ENCODE measurements around the gene SLC25A19.

SLC25A19 gene

DNA sequence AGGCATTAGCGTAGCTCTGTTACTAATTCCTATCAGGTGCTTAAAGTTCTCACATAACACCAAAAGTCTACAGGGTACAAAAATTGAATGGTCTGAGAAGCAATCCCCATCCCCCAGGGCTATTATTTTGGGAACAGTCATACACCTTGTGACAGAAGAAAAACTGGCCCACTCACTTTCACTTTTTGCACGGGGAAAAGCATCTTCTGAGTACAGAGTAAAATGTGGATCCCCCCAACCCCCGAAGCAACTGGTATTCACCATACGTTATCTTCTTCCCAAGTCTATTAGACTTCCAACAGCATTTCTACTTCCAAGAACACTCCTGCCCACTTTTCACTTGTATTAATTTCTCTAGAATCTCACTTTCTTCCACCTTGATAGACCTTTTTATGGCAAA lies 39.7 kb downstream of the SLC25A19 start:
- H3K4me3 ChIP-seq (ENCODE audit: low read depth, low read length, poor library complexity, severe bottlenecking), result no peak overlapping the region
- H3K4me1 ChIP-seq (ENCODE audit: insufficient read depth, low read length, severe bottlenecking), result peaks cover 47% of the 10 kb centered on the region

DNA sequence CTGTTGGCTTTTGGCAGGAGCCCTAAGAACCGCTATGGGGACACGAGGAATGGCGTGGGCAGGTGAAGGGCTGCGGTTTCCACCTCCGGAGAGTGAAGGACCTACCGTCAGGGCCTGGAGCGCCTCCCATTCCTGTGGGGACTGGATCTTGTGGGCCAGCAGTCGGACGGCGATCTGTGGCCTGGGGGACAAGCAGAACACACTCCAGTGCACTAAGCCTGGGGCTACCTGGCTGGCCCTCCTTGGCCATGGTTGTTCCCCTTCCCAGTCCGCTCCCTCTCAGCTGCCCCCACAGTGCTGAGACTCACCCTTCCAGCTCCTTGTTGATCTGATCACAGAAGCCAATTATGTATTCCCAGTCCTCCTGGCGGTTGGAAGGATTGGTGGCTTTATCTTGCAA lies 42.8 kb downstream of the SLC25A19 start:
- Histone ChIP-seq H2AFZ (ENCODE audit: low read length) (no peak overlapping the region), H3K27ac (ENCODE audit: low read depth, low read length, poor library complexity, severe bottlenecking) (peak overlapping the region; percentile 94), H3F3A (ENCODE audit: insufficient read depth, low read length) (peaks cover 7% of the 10 kb centered on the region), H3K36me3 (ENCODE audit: insufficient read depth, low read length) (peaks cover 39% of the 10 kb centered on the region; the same call in 1 of the 2 replicates), H3K4me2 (ENCODE audit: low read length) (no peak overlapping the region), H3K9me3 (ENCODE audit: low read length) (no peaks in the 10 kb centered on the region), H3K9ac (ENCODE audit: low read length) (no peak overlapping the region; the same call in 1 of the 2 replicates), H3K4me1 (ENCODE audit: insufficient read depth, low read length, severe bottlenecking) (peaks cover 69% of the 10 kb centered on the region), H3K27me3 (ENCODE audit: insufficient read depth, low read length) (no peaks in the 10 kb centered on the region), H4K20me1 (ENCODE audit: insufficient read depth, low read length) (no peaks in the 10 kb centered on the region), H3K4me3 (ENCODE audit: low read depth, low read length, poor library complexity, severe bottlenecking) (no peak overlapping the region), H3K79me2 (ENCODE audit: insufficient read depth, low read length) (peaks cover 7% of the 10 kb centered on the region; the same call in 1 of the 2 replicates), H3K9me2 (ENCODE audit: low read depth, low read length) (no peaks in the 10 kb centered on the region)
- TF ChIP-seq, protein P1, sequence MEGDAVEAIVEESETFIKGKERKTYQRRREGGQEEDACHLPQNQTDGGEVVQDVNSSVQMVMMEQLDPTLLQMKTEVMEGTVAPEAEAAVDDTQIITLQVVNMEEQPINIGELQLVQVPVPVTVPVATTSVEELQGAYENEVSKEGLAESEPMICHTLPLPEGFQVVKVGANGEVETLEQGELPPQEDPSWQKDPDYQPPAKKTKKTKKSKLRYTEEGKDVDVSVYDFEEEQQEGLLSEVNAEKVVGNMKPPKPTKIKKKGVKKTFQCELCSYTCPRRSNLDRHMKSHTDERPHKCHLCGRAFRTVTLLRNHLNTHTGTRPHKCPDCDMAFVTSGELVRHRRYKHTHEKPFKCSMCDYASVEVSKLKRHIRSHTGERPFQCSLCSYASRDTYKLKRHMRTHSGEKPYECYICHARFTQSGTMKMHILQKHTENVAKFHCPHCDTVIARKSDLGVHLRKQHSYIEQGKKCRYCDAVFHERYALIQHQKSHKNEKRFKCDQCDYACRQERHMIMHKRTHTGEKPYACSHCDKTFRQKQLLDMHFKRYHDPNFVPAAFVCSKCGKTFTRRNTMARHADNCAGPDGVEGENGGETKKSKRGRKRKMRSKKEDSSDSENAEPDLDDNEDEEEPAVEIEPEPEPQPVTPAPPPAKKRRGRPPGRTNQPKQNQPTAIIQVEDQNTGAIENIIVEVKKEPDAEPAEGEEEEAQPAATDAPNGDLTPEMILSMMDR (IDR thresholded peaks at IDR 0.05; ENCODE audit: low read length), result no peak

More for the DNA sequence above, 39.7 kb downstream of the SLC25A19 start:
- H3K9ac ChIP-seq (ENCODE audit: low read length), result no peak overlapping the region
- H3K9me2 ChIP-seq (ENCODE audit: low read depth, low read length), result no peaks in the 10 kb centered on the region
- H3K79me2 ChIP-seq (ENCODE audit: insufficient read depth, low read length), result peaks cover 11% of the 10 kb centered on the region
- peaks cover 17% of the 10 kb centered on the region; the same call in 1 of the 2 replicates for H3K36me3 ChIP-seq (ENCODE audit: insufficient read depth, low read length)
- TF ChIP-seq EZH2 (IDR thresholded peaks at IDR 0.05; ENCODE audit: borderline replicate concordance, low read length), result no peak
- H3K4me2 ChIP-seq (ENCODE audit: low read length), result no peak overlapping the region
- peaks cover 3% of the 10 kb centered on the region; the same call in 1 of the 2 replicates for H3F3A ChIP-seq (ENCODE audit: insufficient read depth, low read length)
- no peaks in the 10 kb centered on the region for H3K9me3 ChIP-seq (ENCODE audit: low read length)
- no peaks in the 10 kb centered on the region for H3K27me3 ChIP-seq (ENCODE audit: insufficient read depth, low read length)
- H2AFZ ChIP-seq (ENCODE audit: low read length), result no peak overlapping the region
- H3K27ac ChIP-seq (ENCODE audit: low read depth, low read length, poor library complexity, severe bottlenecking), result no peak overlapping the region
- H4K20me1 ChIP-seq (ENCODE audit: insufficient read depth, low read length), result no peaks in the 10 kb centered on the region

DNA sequence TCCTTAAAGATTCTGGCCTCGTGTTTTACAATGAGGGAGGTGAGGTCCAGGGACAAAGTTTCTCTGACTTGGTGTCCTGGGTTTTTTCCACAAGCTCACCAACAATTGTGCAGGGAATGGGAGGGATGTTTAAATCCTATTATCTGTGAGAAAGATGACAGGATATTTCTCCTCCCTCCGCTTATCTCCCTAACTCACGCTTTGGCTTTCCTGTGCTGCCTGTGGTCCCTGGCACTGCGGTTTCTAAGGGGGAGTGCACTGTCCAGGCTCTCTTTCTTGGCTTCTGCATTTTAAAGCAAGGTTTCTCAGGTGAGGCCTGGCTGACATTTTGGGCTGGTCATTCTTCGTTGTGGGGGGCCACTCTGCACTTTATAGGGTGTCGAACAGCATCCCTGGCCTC lies 44.2 kb downstream of the SLC25A19 start:
- Histone ChIP-seq H3K27ac (ENCODE audit: low read depth, low read length, poor library complexity, severe bottlenecking) (peak overlapping the region; percentile 94), H3K4me2 (ENCODE audit: low read length) (peak overlapping the region; percentile 51), H4K20me1 (ENCODE audit: insufficient read depth, low read length) (no peaks in the 10 kb centered on the region), H3K9me3 (ENCODE audit: low read length) (no peaks in the 10 kb centered on the region), H3K27me3 (ENCODE audit: insufficient read depth, low read length) (no peaks in the 10 kb centered on the region), H3K9me2 (ENCODE audit: low read depth, low read length) (no peaks in the 10 kb centered on the region), H3K36me3 (ENCODE audit: insufficient read depth, low read length) (peaks cover 51% of the 10 kb centered on the region; the same call in 1 of the 2 replicates), H3F3A (ENCODE audit: insufficient read depth, low read length) (peaks cover 7% of the 10 kb centered on the region), H3K79me2 (ENCODE audit: insufficient read depth, low read length) (no peaks in the 10 kb centered on the region), H3K4me3 (ENCODE audit: low read depth, low read length, poor library complexity, severe bottlenecking) (peak overlapping the region; percentile 33), H3K4me1 (ENCODE audit: insufficient read depth, low read length, severe bottlenecking) (peaks cover 57% of the 10 kb centered on the region), H2AFZ (ENCODE audit: low read length) (no peak overlapping the region), H3K9ac (ENCODE audit: low read length) (peak overlapping the region; percentile 57)
- TF ChIP-seq, protein P1 (IDR thresholded peaks at IDR 0.05; ENCODE audit: low read length), result no peak
- TF ChIP-seq EZH2 (IDR thresholded peaks at IDR 0.05; ENCODE audit: borderline replicate concordance, low read length), result no peak

Measured in OCI-LY1 (cell line).